Activated B cell treated with CpG ODN at 0.5 μM for 24 hours (primary cell): ENCODE measurements around the gene MDFIC. TPM values are rescaled to one million over a fixed set of nuclear protein-coding genes. Genes with fewer than 3 reads are reported as not detected.

Experiments used
- ATAC-seq: fragments of 200-7000 bp; cut with Tn5 transposase; one replicate; pipeline ENCODE4 v1.10.0; 2021; ENCODE audit warnings: low read depth, mild to moderate bottlenecking, moderate library complexity
- CTCF ChIA-PET: fragments of 350-600 bp; sonication (Branson Sonifier 250); formaldehyde crosslinking; loops from one replicate; lab custom pipeline; 2021; ENCODE audit warnings: antibody characterized with exemption; lab: Charles Lee
- POLR2A ChIA-PET: fragments of 350-600 bp; sonication (Branson Sonifier 250); formaldehyde crosslinking; loops from one replicate; lab custom pipeline; 2021; ENCODE audit warnings: antibody characterized with exemption; lab: Charles Lee
- DNase-seq: peaks from one replicate; pipeline ENCODE4 v3.0.0; 2022
- H3K27ac Mint-ChIP-seq: one replicate; pipeline ENCODE4 v1.8.0; 2020; ENCODE audit warnings: mixed read lengths
- H3K27me3 Mint-ChIP-seq: one replicate; pipeline ENCODE4 v1.8.0; 2021; ENCODE audit warnings: mixed read lengths
- H3K36me3 Mint-ChIP-seq: one replicate; pipeline ENCODE4 v1.8.0; 2021; ENCODE audit warnings: low read depth, mixed read lengths
- H3K4me1 Mint-ChIP-seq: one replicate; pipeline ENCODE4 v1.8.0; 2021; ENCODE audit warnings: mixed read lengths
- H3K4me3 Mint-ChIP-seq: one replicate; pipeline ENCODE4 v1.8.0; 2020; ENCODE audit warnings: mild to moderate bottlenecking, mixed read lengths
- H3K9me3 Mint-ChIP-seq: one replicate; pipeline ENCODE4 v1.8.0; 2020; ENCODE audit warnings: mixed read lengths
- intact Hi-C: fragments of 100-400 bp; cut with micrococcal nuclease; formaldehyde crosslinking; loops from one replicate; pipeline ENCODE4 v1.15.1; 2024
- total RNA-seq: library from RNA; stranded (reverse); gene quantifications from 2 replicates; pipeline ENCODE4 v1.2.3, GENCODE V29; 2022
- TF ChIP-seq, protein P1 (sequence below): fragments of 200-600 bp; IDR thresholded peaks from one replicate; pipeline ENCODE4 v1.8.0; 2022; ENCODE audit warnings: antibody characterized with exemption, mild to moderate bottlenecking

The MDFIC gene
- total RNA-seq, 1 donor from 2014 or later = 139 TPM

DNA sequence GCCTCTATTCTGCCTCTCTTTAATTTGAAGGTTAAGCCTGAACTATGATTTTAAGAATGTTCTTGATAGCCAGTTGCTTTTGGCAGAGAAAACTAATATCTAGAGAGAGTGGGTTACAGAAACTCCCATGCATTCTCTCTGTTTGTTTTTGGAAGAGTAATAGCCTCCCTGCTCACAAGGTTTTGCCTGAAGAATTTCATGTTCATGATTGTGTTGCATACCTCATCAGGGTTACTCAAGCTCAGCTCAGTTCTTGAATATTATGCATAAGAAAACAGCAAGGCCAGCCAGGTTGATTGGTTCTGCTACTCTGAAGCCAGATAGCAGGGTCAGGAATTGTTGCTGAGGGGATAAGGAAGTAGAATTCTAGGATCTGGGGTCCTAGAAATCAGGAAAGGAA is 137.4 kb downstream of the MDFIC start:
- Mint-ChIP-seq H3K36me3 (no peaks in the 10 kb centered on the region), H3K4me3 (no peak overlapping the region), H3K9me3 (no peaks in the 10 kb centered on the region), H3K27ac (no peak overlapping the region), H3K27me3 (no peaks in the 10 kb centered on the region), H3K4me1 (peaks cover 3% of the 10 kb centered on the region)
- ATAC-seq = no peak
- TF ChIP-seq, protein P1, sequence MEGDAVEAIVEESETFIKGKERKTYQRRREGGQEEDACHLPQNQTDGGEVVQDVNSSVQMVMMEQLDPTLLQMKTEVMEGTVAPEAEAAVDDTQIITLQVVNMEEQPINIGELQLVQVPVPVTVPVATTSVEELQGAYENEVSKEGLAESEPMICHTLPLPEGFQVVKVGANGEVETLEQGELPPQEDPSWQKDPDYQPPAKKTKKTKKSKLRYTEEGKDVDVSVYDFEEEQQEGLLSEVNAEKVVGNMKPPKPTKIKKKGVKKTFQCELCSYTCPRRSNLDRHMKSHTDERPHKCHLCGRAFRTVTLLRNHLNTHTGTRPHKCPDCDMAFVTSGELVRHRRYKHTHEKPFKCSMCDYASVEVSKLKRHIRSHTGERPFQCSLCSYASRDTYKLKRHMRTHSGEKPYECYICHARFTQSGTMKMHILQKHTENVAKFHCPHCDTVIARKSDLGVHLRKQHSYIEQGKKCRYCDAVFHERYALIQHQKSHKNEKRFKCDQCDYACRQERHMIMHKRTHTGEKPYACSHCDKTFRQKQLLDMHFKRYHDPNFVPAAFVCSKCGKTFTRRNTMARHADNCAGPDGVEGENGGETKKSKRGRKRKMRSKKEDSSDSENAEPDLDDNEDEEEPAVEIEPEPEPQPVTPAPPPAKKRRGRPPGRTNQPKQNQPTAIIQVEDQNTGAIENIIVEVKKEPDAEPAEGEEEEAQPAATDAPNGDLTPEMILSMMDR = no peak
- POLR2A ChIA-PET = no interaction called here
- DNase-seq = no peak
- CTCF ChIA-PET = interaction anchor here (0.7 kb wide), 1 partner anchor 13 kb away, joined by 3 read pairs; no protein-coding TSS in a partner anchor
- intact Hi-C loops = no loop called here

DNA sequence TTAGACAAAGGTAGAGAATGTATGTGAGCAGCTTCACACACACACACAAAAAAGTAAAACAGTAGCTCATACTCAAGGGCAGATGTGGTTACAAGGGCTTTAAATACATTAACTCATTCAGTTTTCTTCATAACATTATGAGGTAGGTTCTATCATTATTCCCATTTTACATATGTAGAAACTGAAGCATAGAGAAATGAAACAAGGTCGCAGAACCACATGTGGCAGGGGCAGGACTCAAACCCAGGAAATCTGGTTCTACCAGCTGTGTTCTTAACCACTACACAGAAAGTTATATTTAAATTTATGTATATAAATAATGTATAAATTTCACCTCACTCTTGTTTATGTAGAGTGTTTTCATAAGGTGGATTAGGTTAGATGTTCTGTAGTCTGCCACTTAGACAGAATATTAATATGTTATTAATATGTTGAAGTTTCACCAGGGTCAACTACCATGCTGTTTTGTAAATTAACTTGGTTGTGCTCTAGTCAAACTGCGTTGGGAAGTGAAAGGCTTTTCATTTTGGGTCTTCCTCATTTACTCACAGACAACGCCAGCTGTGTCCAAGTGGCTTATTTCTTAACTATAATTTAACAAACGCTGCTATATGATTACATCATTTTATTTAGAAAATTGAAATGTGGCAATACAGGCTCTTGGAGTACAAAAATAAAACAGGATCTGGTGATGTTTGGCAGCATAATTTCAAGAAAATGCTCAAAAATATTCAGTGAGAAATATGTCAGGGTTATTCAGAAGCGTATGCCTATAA is 138.4 kb downstream of the MDFIC start:
- Mint-ChIP-seq H3K9me3 (no peaks in the 10 kb centered on the region), H3K4me3 (no peak overlapping the region), H3K4me1 (peaks cover 3% of the 10 kb centered on the region), H3K36me3 (no peaks in the 10 kb centered on the region), H3K27ac (no peak overlapping the region), H3K27me3 (no peaks in the 10 kb centered on the region)
- CTCF ChIA-PET = interaction anchor here (0.7 kb wide), 1 partner anchor 14 kb away, joined by 3 read pairs; no protein-coding TSS in a partner anchor
- POLR2A ChIA-PET = no interaction called here
- no peak for ATAC-seq
- TF ChIP-seq, protein P1 = no peak
- intact Hi-C loops = no loop called here
- no peak for DNase-seq

- H3K4me1 Mint-ChIP-seq = peaks cover 6% of the 10 kb centered on the region
- H3K27me3 Mint-ChIP-seq = no peaks in the 10 kb centered on the region
- no peaks in the 10 kb centered on the region for H3K9me3 Mint-ChIP-seq
- no peak overlapping the region for H3K27ac Mint-ChIP-seq
- DNase-seq (no peak), ATAC-seq (no peak)
- TF ChIP-seq, protein P1 = no peak
- H3K4me3 Mint-ChIP-seq = no peak overlapping the region
- CTCF ChIA-PET = no interaction called here
- POLR2A ChIA-PET = no interaction called here
- intact Hi-C loops = no loop called here
- H3K36me3 Mint-ChIP-seq = no peaks in the 10 kb centered on the region
These were observed 144.2 kb downstream of the MDFIC start for GRCh38 chr7:115066050-115066449.

DNA sequence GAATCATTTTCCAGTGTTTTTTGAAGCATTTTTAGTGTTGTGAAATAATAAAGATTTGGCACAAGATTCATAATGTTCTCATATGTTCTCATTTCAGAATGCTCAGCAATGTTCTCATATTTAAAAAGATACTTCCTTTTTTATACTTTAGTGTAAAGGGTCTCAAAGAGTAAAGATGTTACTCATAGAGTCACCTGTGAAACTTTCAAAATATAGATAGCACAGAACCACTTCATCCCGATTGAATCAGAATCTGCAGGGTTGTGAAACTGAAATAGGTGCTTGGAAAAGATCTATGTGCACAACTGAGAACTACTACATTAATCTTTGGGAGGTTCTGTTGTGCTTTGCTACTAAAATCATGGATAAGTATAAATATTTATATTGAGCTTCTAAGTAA is 144.7 kb downstream of the MDFIC start:
- no peak overlapping the region for H3K4me3 Mint-ChIP-seq
- no peaks in the 10 kb centered on the region for H3K36me3 Mint-ChIP-seq
- H3K4me1 Mint-ChIP-seq = peaks cover 6% of the 10 kb centered on the region

DNA sequence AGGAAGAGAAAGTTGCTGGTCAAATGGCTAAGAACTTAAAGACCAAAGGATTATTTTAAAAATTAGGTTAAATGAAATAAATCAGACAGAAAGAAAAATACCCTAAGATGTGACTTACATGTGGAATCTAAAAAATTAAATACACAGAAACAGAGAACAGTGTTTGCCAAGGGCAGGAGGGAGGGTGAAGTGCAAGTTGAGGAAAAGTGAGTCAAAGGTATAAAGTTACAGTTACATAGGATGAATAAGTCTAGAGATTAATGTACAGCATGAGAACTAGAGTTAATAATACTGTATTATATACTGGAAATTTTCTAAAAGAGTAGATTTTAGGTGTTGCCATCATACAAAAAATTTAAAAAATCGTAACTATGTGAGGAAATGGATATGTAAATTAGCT is 146.3 kb downstream of the MDFIC start:
- ChIA-PET POLR2A (interaction anchor here (0.6 kb wide), 1 partner anchor 146 kb away, joined by 3 read pairs; the partner anchor contains the start of gene MDFIC), CTCF (interaction anchor here (1.9 kb wide), 1 partner anchor 203 kb away, joined by 5 read pairs; no protein-coding TSS in a partner anchor)
- TF ChIP-seq, protein P1 = no peak
- DNase-seq (no peak), ATAC-seq (no peak)
- Mint-ChIP-seq H3K27ac (no peak overlapping the region), H3K27me3 (no peaks in the 10 kb centered on the region), H3K4me3 (no peak overlapping the region), H3K36me3 (no peaks in the 10 kb centered on the region), H3K9me3 (no peaks in the 10 kb centered on the region), H3K4me1 (peaks cover 6% of the 10 kb centered on the region)
- intact Hi-C loops = no loop called here

More for the DNA sequence above, 144.7 kb downstream of the MDFIC start:
- TF ChIP-seq, protein P1 = no peak
- POLR2A ChIA-PET = no interaction called here
- Mint-ChIP-seq H3K9me3 (no peaks in the 10 kb centered on the region), H3K27me3 (no peaks in the 10 kb centered on the region), H3K27ac (no peak overlapping the region)
- no peak for DNase-seq
- ATAC-seq = no peak
- CTCF ChIA-PET = no interaction called here
- intact Hi-C loops = no loop called here
